Left hindlimb (tissue), 1 donor: ENCODE results near the gene PRSS57.

ENCODE experiments used
- DNase-seq: peaks from one replicate; pipeline ENCODE4 v3.0.0-alpha.2; 2018

The PRSS57 gene

DNA sequence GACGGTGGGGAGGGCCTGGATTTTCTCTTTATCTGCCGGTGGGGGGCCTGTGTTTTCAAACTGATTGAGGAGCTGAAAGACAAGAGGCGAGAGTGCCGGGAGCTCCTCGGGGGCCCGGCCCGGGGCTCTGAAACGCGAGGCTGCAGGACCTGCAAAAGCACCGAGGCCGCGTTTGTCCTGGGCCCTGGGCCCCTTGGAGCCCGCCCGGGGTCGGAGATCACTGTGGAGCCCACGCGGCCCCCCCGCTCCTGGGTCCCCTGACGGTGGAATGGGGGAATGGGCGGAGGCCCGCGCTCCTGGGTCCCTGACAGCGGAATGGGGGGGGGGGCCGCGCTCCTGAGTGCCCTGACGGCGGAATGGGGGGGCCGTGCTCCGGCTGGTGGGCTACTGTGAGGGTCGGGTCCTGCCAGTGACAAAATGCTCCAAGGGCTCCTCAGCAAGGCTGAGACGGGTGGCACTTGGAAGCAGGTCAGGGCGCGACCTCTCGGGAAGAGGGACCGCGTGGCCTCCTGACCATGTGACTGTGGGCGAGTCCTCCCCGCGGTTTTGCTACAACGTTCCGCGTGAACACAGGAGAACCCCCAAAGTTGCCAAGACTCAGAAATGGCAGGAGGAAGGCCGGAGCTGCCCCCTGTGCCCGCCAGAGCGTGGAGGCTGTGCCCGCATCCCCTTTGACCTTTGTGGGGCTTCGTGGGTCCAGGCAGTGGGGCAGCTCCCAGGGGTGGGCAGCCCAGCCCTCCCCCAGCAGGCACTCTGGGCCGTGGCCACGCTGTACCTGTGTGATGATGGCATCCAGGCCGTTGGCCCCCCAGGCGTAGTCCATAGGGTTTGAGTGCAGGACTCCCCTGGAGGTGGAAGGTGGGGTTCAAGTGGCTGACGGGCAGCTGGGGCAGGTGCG, 46.1 kb downstream of the PRSS57 start:
- no peak for DNase-seq

DNA sequence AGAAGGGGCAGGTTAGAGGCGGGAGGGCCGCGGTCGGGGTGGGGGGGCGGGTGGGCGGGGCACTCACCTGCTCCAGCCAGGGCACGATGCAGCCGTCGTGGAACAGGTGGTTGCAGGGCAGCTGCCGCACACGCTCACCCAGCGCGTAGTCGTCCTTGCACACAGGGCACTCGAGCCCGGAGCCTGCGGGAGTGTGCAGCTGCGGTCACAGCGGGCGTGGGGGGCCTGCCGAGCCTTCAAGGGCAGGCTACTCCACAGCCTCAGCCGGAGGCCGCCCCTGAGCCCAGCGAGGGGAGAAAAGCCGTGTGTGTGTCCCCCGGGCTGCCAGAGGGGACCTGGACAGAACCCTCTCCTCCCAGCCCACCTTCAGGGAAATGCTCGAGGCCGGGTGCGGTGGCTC, 46.9 kb downstream of the PRSS57 start:
- DNase-seq: no peak

DNA sequence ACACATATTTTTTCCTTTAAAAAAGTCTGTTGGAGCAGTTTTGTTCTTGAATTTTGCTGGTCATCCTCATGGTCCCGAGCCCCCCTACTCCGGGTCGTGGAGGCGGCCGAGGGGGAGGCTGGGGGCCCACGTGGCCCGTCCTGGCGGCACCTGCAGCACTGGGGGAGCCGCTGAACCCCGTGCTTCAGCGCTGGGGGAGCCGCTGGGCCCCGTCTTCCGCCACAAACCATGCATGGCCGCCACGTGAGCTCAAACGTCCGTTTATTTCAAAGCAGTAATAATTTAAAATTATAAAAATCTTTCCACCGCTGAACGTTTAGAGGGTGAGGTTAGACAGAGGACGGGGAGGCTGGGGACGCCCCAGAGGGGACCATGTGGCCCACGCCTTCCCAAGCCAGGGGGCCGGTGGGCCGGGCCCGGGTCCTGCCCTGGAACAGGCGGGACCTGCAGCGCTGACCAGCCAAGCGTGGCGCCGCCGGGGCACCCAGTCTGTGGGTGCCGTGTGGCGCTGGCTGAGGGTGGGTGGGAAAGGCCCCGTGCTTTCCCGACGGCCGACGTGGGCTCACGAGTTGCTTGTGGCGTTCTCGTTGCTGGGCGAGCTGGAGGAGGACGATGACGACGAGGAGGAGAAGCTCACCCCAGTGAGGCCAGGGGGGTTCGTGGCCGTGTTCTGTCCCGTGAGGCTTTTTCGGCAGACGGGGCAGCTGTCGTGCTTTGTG, 47.5 kb downstream of the PRSS57 start:
- no peak for DNase-seq

DNA sequence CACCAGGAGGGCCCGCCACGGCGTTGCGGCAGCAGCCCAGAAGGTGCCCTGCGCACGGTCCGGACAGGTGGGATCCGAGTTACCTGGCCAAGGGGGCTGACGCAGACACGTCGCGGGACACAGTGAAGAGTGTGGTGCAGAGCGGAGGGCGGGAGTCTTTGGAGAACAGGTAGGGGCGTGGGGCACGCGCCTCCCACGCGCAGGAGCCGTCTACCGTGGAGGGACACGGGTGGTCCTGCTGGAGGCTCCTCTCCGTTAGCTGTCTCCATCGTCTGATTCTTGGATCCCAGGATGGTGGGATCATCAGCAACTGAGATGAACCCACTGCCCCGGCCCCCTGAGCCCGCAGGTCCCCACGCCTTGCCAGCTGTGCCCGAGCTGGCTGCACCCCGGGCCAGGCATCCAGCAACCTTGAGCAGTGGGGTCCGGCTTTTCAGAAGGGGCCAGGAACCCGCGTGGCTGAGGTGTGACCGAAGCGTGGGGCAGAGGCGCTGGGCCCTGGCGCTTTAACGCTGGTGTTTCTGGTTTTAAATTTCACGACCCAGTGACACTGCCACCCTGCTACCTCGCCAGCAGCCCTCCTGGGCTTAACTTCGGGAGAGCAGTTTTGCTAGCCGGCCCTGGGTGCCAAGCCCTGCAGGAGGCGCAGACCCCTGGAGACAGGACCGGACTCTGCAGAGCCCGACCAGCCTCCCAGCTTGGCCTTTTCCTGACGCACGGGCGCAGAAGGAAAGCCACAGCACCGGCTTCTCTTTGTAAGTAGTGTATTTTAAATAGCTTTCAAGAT, 48.3 kb downstream of the PRSS57 start:
- DNase-seq: no peak

DNA sequence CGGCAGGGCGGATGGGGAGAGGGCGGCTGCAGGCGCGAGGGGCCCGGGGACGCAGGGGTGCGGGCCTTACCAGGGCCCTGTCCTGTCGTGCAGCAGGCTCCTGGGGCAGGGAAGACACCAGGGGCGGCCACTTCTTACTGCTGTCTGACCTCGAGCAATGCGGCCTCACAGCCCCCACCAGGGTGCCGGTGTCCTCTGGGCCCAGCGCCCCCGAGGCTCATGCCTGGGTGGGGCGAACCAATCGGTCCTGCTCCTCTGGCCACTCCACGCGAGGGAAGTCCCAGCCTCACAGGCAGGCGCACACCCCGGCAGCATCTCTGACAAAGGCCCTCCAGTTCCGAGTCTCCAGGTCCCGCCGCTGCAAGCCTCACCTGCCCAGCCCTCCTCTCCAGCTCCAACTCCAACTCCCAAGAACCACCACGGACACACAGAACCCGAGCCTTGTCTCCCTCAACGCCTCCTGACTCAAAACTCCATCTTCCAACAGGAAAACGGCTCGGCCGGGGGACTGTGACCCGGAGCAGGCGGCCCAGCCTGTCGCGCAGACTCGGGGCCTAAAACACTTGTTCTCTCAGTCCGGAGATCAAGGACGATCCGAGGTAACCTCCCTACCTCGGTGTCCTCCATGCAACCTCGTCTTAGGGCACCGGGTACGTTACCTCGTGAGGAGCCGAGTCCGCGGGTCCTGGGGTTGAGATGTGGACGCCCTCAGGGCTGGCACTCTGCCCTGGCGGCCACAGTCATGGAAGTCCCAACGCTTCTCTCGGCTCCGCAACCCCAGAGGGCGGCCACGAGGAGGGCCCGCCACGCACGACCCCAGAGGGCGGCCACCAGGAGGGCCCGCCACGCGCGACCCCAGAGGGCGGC, 49.1 kb downstream of the PRSS57 start:
- DNase-seq: no peak

DNA sequence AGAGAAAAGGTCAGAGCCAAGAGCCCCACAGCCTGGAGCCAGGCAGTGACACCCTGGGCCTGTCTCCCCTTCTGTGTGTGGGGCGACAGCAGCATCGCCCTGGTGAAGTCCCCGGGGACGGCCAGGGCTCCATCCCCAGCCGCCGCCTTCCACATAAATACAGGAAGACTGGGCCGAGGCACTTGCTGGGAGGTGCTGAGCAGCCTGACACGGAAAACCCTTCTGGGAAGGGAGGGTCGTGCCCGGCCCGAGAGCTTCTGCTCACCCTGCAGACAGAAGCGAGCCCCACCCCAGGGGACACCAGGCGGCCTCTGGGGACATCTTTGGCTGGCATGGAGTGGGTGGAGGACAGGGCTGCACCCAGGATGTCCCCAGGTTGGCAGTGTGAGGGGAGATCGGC, 50.5 kb downstream of the PRSS57 start:
- DNase-seq: no peak

DNA sequence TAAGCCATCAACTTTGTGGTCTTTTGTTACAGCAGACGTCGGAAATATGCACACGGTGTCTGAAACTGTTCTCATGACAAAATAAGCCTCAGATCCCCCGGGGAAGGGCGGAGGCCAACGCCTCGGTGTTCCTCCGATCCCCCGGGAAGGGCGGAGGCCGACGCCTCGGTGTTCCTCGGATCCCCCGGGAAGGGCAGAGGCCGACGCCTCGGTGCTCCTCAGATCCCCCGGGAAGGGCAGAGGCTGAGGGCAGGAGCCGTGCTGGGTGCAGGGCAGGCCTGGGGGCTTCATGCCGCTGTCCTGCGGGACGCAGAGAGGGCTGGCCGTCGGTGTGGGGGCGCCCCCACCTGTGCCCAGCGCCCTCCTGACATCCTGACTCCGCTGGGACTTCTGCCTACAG, 50.9 kb downstream of the PRSS57 start:
- no peak for DNase-seq

DNA sequence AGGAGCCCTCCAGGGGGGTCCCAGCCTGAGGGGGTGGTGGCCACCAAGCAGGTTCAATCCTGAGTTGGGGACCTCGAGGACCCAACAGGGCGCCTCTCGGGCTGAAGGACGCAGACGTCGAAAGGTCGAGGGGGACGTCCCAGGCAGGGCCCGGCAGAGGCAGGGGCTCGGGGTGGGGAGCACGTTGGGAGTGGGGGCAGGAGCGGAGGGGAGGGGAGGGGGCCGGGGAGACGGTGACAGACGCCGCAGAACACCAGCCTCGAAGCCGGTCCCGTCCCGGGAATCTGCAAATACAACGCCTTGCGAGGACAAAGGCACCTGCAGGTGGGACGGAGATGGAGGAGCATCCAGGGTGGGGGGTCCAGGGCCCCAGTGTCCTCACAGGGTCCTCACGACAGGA, 51.5 kb downstream of the PRSS57 start:
- DNase-seq: no peak

DNA sequence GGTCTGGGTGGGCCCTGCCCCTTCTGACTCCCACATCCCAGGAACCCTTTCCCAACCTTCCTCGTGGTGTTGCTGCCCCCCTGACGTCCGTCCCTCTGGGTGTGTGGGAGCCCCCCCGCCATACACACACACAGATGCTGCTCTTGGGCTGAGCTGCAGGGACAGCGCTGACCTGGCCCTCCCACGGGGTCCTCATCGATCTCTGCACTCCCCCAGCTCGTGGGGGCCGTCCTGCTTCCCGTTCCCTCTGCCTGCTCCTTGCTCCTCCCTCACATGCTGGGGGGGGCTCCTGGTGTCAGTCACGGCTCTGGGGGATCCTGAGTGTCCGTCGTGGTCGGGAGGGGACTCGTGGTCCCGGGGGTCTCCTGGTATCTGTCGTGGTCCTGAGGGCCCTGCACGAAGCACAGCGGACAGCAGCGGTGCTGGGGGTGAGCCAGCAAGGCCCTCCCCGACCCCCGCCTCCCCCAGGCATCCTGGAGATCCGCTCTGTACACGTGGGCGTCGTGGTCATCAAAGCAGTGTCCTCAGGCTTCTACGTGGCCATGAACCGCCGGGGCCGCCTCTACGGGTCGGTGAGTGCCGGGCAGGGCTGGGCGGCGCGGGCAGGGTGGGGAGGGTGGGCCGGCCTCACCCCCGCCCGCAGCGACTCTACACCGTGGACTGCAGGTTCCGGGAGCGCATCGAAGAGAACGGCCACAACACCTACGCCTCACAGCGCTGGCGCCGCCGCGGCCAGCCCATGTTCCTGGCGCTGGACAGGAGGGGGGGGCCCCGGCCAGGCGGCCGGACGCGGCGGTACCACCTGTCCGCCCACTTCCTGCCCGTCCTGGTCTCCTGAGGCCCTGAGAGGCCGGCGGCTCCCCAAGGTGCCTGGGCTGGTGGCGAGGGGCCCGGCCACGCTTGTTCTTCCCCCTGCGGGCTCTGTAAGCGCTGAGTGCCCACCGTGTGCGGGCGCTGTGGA, 52.2 kb downstream of the PRSS57 start:
- DNase-seq: no peak

DNA sequence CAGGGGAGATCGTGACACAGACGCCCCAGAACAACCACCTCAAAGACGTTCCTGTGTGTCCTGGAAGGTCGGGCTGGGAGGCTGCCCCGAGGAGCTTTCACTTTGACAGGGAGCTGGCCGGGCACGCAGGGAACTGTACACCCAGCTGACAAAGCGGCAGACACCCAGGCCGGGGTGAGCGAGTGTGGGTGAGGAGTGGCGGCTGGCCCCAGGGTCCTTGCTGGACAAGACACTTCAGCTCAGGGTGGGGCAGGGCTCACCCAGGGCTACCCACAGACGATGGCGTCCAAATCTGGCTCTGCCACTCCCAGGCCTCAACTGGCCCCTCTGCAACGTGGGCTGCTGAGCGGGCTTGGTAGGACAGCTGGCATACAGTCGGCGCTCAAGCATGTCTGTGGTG, 53.5 kb downstream of the PRSS57 start:
- no peak for DNase-seq

DNA sequence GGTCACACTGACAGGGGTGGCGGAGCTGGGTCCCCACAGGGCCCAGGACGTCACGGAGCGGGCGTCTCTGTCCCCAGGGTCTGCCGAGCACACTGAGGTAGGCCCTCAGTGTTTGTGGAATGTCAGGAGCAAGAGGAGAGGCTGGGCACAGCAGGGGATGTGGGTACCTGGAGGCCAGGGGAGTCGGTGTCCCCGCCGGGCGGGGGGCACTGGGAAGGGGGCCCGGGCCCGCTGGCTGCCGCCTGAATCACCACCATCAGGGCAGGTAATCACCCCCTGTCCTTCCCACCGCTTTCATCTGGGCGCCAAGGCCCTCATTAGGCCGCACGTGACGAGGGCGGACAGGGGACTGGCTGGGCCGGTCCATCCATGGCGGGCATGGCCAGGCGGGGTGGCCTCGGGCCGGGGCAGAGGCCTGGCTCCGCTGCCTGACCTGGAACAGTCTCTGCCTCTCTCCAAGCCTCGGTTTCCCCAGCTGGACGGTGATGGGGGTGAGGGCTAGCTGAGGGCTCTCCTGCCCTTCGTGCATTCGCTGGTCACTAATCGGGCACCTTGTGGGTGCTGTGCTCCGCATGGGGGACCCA, 54.6 kb downstream of the PRSS57 start:
- DNase-seq: no peak

DNA sequence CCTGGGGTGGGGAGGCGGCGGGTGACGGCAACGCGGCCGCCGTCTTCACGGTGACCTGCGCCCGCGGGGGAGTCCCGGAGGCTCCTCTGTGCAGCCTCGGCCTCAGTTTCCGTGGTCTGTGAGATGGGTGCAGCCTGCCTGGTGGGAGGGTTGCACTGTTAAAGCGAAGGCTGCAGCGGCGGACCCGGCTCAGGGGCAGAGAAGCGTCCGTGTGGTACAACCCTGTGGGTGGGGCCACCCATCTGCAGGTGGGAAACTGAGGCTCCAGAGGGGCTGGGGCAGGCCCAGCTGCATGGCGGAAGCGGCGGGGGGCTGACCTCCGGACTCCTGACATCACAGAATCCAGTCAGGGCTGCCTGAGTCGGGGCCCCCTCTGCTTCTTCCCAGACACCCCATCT, 55.1 kb downstream of the PRSS57 start:
- DNase-seq: no peak

DNA sequence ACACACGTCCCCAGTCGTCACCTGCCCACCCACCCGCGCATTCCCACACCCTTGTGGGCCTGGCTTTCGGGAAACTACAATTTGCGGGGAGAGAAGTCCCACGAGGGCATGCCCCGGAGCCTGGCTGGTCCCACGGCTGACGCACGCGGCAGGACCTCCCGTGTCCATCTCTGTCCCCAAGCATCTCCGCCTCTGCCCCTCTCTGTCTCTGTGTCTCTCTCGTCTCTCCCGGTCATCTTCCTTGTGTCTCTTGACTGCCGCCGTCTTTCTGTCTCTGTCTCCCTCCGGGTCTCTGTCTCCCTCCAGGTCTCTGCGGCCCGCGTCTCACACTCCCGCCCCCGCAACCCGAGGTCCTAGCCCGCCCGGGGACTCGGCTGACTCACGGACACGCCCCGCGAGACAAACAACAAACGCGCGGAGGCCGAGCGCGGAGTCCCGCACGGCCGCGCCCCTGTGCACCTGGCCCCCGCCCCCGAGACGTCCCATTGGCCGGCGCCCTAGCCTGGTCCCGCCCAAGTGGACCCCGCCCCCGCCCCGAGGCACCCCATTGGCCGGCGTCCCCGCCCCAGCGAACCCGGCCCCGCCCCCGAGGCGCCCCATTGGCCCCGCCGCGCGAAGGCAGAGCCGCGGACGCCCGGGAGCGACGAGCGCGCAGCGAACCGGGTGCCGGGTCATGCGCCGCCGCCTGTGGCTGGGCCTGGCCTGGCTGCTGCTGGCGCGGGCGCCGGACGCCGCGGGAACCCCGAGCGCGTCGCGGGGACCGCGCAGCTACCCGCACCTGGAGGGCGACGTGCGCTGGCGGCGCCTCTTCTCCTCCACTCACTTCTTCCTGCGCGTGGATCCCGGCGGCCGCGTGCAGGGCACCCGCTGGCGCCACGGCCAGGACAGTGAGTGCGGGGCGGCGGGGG, 55.7 kb downstream of the PRSS57 start, which contains the start of gene FGF22:
Gene FGF22, plus strand, starts transcription at position 627 of the 908 bp plus-strand sequence. Its CDS starts 47 bp downstream, at position 674.
- peak; percentile 92 for DNase-seq

DNA sequence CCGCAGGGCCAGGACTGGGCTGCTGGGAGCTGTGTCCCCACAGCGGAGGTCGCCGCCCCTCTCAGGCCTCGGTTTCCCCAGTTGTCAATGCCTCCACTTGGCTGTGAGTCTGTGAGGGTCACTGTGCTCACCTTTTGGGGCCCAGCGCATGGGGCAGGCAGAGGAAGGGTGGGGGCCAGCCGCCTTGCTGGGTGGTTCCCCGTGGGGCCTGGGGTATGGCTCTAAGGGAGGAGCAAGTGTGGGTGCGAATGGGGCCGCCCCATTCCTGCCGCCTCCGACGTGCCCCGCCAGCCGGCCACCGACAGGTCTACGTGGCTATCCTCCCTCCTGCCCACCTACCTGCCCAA, 56.4 kb downstream of the PRSS57 start:
- DNase-seq: no peak
